Stimulated activated naive CD4-positive, alpha-beta T cell (primary cell): ENCODE measurements around the gene PROSER3.

Source experiments
- DNase-seq, 6 experiments: peaks; one replicate each; lab custom pipeline; 2025; lab: John Stamatoyannopoulos, UW

PROSER3 gene

DNA sequence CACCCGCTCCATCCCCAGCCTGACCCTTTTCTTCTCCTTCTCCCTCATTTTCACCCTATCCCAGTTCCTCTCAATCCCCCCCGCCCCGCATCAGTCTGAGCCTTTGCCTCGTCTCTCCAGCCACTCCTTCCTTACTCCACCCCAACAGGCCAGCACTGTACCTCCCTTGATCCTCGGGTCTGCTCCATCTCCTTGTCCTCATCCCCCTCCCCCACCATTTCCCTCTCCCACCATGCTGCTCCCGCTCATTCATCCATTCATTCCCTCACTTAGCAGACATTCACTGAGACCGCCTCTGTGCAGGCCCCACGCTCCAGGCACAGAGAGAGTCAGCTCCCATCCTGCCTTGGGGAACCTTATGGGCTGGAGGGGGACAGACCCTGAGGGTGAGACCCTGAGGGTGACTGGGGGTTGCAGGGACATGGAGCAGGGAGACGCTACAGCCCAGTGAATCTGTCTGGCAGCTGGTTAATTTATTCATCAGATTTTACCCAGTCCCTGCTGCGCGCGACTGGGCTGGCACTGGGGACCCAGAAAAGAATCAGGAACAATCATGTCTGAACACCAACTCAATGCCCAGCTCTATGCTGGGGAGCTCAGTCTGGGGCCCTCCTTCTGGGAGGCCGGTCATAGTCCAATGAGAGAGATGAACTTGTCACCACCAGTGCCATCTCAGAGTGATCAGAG lies 18.3 kb downstream of the PROSER3 start:
- no peak for DNase-seq

DNA sequence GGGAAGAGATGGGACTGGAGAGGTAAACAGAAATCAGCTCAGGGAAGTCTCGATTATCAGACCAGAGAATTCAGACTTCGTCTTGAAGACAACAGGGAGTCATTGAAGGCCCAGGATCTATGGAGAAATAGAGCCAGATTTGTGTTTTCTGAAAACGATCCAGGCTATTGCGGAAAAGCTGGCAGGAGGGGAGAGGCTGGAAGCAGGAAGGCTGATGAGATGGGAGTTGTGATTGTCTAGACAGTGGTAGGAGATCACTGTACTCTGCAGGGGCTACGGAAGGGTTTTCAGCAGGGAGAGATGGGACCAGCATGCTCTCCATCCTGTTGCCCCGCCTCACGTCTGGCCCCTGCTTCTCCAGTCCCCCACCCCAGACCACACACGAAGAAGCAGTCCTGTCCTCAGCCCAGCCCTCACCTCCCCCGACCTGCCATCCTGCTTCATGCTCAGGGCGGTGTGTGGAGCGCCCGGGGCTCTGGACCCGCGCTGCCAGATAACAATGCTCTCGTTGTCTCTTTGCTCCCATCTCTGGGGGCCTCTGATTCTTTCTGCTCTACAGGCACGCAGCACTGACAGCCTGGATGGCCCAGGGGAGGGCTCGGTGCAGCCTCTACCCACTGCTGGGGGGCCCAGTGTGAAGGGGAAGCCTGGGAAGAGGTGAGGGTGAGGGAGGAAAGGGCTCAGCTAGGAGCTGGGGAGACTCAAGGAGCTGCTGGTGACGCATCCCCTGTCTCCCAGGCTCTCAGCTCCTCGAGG lies 19.3 kb downstream of the PROSER3 start:
- DNase-seq: no peak

DNA sequence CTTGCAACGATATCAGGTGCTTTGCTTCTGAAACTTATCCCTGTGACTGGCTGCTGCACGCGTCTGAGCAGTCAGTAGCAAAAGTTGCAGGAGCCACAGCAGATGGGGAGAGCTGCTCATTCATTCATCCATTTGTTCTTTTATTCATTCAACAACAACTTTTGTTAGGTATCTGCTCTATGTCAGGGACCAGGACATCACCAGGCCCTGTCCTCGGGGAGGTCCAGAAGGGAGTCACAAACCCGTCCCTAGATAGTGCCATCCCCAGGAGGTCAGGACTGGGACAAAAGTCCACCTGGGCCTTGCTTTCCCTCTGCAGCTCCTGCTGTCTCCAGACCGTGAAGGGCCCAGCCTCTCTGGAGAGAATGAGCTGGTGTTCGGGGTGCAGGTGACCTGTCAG lies 20.0 kb downstream of the PROSER3 start:
- no peak for DNase-seq

DNA sequence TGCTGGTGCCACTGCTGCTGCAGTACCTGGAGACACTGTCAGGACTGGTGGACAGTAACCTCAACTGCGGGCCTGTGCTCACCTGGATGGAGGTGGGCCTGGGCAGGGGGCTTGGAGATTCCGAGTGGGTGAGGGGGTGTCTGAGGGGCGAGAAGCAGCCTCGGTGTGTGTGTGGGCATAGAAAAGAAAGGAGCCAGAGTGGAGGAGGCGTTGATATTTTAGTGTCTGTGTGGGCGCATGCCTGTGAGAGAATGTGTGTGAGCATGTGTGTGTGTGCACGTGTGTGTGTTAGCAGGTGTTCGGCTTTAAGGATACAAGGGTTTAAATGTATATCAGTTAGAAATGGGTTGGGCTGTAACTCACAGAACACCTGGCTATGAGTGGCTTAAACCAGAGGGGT lies 21.1 kb downstream of the PROSER3 start:
- DNase-seq: no peak

DNA sequence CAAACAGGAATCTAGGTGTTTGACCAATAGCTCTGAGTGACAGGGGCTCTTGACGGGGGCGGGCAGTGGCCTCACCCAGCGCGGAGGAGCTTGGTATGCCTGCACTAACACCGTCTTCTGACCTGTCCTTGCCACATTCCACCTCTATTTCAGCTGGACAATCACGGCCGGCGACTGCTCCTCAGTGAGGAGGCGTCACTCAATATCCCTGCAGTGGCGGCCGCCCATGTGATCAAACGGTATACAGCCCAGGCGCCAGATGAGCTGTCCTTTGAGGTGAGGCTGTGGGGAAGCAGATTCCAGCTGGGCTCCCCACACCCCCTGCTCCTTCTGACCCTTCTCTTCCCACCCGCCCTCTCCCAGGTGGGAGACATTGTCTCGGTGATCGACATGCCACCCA lies 22.1 kb downstream of the PROSER3 start:
- no peak for DNase-seq

DNA sequence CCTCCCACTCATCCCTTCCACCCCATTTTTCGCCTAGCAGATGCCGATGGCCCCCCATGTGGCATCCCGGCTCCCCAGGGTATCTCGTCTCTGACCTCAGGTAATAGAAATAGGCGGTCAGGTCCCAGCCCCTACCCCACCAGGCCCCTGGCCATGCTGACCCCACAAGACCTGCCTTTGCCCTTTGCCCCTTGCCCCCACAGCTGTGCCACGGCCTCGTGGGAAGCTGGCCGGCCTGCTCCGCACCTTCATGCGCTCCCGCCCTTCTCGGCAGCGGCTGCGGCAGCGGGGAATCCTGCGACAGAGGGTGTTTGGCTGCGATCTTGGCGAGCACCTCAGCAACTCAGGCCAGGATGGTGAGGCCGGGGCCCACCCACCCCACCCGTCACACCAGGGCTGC lies 22.7 kb downstream of the PROSER3 start:
- DNase-seq: no peak

DNA sequence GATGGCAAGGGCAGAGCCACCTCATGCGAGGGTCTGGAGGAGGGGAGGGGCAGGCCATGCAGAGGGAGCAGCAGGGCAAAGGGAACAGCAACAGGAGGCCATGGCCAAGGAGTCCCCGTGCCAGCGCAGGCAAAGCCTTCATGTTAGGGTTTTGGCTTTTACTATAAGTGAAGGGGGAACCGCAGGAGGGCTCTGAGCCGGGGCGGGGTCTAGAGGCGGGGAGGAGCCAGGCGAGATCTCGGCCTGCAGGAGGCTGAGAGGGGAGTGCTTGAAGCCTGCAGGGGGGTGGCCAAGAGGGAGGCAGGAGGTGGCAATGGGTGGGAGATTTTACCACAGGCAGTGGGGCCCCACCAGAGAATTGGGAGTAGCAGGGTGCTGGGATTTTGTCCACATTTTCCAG lies 23.7 kb downstream of the PROSER3 start:
- DNase-seq: no peak

DNA sequence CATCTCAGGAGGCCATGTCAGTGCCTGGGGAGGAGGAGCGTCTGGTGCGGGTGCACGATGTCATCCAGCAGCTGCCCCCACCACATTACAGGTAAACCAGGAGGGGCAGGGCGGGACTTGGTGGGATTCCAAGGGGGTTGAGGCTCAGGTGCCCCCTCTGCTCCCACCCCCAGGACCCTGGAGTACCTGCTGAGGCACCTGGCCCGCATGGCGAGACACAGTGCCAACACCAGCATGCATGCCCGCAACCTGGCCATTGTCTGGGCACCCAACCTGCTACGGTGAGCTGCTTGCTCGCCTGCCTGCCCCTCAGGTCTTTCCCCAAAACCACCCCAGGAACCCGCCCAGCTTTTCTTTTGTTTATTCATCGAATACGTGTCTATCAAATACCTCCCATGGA lies 24.6 kb downstream of the PROSER3 start:
- DNase-seq: no peak

DNA sequence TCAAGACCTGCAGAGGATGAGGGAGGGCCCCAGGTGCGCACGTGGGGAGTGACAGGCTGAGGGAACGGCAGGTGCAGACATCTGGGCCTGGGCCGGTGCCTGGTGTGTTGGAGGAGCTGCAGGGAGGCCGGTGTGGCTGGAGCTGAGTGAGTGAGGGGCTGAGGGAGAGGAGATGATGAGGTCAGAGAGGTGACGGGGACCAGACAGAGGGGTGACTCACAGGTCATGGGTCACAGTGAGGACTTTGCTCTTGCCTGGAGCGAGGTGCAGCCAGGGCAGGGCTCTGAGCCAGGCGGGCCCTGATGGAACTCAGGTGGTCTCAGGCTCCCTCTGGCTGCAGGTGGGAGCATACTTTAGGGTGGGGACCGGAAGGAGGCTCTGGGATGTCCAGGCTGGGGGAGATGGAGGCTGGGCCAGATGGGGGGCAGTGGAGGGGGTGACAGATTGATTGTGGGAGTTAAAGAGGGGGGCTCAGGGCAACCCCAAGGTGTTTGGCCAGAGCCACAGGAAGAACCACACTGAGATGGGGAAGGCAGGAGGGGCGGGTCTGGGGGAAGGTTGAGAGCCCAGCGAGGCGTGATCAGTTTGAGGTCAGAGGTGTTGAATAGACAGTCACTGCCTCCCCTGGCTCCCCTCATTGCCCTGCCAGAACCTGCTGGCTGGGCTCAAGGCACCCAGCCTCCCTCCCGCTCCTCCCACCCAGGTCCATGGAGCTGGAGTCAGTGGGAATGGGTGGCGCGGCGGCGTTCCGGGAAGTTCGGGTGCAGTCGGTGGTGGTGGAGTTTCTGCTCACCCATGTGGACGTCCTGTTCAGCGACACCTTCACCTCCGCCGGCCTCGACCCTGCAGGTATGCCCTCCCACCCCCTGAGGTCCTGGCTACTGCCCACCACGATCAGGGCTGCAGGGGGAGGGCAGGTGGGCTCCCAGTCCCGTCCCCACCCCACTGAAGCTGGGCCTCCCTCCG lies 25.8 kb downstream of the PROSER3 start:
- no peak for DNase-seq

DNA sequence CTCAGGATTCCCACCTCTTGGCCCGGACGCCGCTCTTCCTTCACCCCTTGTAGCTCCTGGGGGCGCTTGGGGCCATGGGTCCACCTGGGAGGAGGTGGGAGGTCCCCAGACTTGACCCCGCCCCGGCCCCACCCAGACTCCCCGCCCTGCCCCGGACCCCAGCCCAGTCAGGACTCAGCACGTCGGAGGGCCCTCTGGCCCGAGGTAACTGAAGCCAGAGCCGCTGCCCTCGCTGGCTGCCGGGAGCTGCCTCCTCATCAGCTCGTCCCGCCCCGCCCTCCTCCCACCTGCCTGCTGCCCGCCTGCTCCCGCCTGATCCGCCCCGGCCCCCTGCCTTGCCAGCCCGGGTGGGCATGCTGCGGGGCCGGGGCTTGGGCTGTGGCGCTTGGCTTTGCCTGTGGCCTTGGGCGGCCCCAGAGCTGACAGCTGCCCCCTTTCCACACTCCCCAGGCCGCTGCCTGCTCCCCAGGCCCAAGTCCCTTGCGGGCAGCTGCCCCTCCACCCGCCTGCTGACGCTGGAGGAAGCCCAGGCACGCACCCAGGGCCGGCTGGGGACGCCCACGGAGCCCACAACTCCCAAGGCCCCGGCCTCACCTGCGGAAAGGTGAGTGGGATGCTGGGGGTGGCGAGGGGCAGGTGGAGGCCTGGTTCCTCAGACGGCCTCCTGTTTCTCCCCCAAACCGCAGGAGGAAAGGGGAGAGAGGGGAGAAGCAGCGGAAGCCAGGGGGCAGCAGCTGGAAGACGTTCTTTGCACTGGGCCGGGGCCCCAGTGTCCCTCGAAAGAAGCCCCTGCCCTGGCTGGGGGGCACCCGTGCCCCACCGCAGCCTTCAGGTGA lies 26.7 kb downstream of the PROSER3 start:
- no peak for DNase-seq

DNA sequence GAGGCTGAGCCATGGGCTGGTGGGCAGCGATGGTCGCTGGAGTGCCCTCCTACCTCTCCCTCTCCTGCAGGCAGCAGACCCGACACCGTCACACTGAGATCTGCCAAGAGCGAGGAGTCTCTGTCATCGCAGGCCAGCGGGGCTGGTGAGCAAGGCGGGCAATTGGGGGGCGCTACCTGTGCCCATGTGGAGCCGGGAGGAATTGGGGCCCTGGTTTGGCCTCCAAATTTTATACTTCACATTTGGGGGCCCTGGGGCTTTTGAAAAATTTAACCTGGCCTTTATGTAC lies 27.3 kb downstream of the PROSER3 start:
- DNase-seq: no peak

DNA sequence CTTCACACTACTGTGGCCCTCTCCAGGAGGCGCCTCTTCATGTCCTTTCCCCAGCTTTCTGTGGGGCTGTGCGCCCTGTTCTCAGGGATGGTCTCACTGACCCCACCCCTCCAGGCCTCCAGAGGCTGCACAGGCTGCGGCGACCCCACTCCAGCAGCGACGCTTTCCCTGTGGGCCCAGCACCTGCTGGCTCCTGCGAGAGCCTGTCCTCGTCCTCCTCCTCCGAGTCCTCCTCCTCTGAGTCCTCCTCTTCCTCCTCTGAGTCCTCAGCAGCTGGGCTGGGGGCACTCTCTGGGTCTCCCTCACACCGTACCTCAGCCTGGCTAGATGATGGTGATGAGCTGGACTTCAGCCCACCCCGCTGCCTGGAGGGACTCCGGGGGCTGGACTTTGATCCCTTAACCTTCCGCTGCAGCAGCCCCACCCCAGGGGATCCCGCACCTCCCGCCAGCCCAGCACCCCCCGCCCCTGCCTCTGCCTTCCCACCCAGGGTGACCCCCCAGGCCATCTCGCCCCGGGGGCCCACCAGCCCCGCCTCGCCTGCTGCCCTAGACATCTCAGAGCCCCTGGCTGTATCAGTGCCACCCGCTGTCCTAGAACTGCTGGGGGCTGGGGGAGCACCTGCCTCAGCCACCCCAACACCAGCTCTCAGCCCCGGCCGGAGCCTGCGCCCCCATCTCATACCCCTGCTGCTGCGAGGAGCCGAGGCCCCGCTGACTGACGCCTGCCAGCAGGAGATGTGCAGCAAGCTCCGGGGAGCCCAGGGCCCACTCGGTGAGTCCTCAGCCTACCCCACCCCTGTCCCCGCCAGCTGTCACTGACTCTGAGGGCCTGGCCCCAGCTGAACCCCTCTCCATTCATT lies 28.6 kb downstream of the PROSER3 start:
- DNase-seq: no peak

DNA sequence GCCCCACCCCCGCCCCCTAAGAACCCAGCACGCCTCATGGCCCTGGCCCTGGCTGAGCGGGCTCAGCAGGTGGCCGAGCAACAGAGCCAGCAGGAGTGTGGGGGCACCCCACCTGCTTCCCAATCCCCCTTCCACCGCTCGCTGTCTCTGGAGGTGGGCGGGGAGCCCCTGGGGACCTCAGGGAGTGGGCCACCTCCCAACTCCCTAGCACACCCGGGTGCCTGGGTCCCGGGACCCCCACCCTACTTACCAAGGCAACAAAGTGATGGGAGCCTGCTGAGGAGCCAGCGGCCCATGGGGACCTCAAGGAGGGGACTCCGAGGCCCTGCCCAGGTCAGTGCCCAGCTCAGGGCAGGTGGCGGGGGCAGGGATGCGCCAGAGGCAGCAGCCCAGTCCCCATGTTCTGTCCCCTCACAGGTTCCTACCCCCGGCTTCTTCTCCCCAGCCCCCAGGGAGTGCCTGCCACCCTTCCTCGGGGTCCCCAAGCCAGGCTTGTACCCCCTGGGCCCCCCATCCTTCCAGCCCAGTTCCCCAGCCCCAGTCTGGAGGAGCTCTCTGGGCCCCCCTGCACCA lies 29.3 kb downstream of the PROSER3 start:
- no peak for DNase-seq

DNA sequence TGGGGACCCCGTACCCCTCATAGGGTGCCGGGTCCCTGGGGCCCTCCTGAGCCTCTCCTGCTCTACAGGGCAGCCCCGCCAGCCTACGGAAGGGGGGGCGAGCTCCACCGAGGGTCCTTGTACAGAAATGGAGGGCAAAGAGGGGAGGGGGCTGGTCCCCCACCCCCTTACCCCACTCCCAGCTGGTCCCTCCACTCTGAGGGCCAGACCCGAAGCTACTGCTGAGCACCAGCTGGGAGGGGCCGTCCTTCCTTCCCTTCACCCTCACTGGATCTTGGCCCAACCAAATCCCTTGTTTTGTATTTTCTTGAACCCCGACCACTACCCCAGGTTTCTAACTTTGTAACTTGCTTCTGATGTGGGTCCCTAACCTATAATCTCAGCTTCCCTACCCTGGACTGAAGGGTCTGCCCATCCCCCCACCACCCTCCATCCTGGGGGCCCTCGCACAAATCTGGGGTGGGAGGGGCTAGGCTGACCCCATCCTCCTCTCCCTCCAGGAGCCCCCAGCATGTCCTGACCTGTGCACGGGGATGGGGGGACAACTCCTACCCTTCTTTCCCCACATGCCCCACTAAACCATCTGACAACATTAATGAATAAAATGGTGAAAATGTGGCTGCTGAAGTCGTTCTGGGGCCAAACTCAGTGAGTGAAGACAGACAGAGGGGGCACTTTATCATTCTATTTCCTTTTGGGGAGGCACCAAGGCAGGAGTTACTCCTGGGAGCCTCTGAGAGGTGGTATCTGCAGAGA lies 30.4 kb downstream of the PROSER3 start:
- DNase-seq: no peak

DNA sequence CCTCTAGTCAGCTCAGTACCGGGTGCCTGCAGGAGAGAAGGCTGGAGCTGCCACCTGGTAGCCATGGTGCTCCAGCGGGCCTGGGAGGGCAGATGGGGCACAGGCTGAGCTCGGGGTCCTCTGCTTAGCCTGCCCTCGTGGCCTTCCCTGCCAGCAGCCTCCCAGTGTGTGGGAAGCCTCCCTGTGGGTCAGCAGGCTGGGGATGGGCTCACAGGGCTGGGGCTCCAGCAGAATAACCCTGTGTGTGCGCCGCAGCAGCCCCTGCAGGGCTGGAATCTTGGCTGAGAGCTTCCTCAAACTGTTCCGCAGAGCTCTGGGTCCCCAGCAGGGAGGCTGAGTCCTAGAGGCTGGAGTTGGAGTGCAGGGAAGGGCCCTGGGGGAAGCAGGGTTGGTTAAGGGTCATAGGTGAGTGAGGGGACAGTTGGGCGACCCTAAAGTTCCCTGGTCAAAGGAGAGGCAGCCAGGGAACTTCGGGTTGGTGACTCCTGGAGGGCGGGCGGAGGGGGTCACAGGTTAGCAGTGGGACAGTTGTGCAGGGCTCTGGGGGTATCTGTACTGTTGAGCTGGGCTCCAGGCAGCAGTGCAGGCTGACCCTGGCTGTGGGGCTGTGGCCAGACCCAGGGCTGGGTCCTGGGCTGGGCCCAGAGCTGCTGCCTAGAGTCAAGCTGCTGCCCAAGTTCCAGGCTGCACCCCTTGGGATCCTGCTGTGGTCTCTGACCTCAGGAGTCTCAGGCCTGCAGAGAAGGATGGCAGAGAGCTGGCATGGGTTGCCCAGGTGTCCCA lies 31.4 kb downstream of the PROSER3 start:
- no peak for DNase-seq

DNA sequence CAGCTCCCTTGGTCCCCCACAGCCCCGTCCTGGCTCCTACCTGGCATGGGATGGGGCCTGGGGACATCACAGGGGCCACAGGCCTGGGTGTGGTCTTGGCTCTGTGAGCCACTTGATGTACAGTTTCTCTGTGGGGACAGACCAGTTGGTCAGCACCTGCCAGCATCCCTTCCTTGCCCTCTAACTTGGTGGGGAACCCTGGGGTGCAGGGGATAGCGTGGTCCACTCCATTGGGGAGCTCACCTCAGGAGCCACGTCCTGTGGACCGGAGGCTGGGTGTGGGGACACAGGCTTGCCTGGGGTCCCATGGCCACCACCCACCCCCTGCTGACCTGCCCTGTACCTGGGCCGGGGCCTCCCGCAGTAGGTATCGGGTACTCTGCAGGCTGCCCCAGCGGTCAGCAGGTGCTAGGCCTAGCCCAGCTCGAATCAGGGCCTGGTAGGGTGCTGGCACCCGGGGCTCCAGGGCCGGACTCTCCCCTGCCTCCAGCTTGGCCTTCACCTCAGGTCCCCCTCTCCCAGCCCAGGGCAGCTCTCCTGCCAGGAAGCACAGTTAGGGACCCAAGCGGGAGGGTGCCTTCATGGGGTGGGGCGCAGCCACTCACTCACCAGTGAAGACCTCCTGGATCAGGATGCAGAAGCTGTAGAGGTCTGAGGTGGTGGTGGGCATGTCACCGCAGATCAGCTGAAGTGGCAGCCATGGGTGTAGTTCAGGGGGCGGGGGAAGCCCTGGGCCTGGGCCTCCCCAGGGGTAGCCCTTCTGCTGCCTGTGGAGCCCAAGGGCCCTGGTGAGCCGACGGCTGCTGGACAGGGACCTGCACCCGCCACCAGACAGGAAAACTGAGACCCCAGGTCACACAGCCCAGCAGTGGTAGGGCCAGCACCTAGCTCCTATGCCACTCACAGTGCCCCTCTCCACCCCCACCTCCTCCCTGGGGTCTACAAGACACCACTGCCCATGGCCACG lies 32.3 kb downstream of the PROSER3 start:
- DNase-seq: no peak

DNA sequence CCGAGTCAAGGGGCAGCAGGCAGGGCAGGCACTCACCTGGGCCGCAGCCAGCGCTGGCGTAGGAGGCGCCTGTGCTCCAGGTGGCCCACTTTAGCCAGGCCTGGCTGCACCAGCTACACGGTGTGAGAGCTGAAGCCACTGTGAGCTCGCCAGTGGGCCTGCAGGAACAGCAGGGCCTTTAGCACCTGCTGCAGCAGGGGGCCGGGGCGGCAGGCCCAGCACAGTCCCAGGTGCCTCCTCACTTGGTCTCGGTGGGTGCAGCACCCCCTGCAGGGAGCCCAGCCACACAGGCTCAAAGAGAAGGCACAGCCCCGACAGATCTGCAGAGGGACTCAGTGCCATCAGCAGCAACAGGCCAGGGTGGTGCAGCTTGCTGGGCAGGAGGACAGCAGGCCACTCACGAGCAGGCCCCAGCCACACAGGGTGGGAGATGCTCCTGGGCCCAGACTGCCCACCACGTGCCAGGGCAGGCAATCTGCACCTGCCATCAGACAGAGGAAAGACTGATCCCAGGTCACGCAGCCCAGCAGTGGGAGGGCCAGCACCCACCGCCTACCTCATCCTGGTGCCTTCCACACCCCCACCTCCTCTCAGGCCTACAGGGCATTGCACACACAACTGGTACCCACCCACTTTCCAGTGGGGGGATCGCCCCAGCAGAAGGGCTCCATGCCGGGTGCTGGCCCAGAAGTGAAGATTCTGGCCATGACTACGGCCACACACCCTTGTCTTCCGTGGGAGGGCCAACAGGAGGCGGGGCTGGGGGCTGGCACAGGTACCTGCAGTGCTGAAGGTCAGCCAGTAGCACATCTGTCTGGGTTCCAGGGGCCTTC lies 33.2 kb downstream of the PROSER3 start:
- peak in 1 of 6 experiments; percentile 3 for DNase-seq
